Endothelial cell of umbilical vein (primary cell): Measurements from ENCODE around the gene RYR2. TPM values are rescaled to one million over a fixed set of nuclear protein-coding genes. Genes with fewer than 3 reads are reported as not detected.

ENCODE experiments used
- BruUV-seq: library from RNA; stranded (reverse); fragments of 400-500 nt; replicated peaks from 2 replicates; lab custom pipeline; 2021; lab: Mats Ljungman, UMichigan
- CTCF ChIA-PET: fragments of 300-600, 350-600 bp; sonication (Branson Sonifier 250); formaldehyde crosslinking; loops from one replicate; lab custom pipeline; 2021; ENCODE audit warnings: antibody characterized with exemption, inconsistent platforms; lab: Charles Lee
- POLR2A ChIA-PET: fragments of 300-600, 350-600 bp; sonication (Branson Sonifier 250); formaldehyde crosslinking; loops from one replicate; lab custom pipeline; 2021; ENCODE audit warnings: antibody characterized with exemption, inconsistent platforms; lab: Charles Lee
- DNase-seq: peaks from one replicate; pipeline ENCODE4 v3.0.0-alpha.2; 2011; ENCODE audit warnings: low read depth, low spot score
- FAIRE-seq: peaks from 2 replicates; lab custom pipeline; 2011; peaks lifted over from hg19 to GRCh38; lab: Jason Lieb, UNC
- H2AFZ ChIP-seq: 2 replicates; pipeline ENCODE4 v1.6.0; 2012; ENCODE audit warnings: low read depth, low read length, control low read depth, inconsistent platforms
- H3K27ac ChIP-seq: 2 replicates; pipeline ENCODE4 v1.5.1; 2011; ENCODE audit warnings: low read depth, mild to moderate bottlenecking, control low read depth, low read length, moderate library complexity; ENCODE audit not compliant: insufficient read depth
- H3K27me3 ChIP-seq, 2 experiments: 2 replicates each; pipeline versions ENCODE4 v1.6.0 to v1.6.1; 2011; ENCODE audit warnings: low read length in 2 of 2, mixed read lengths in 1 of 2; ENCODE audit not compliant: control insufficient read depth in 2 of 2, insufficient read depth in 2 of 2
- H3K36me3 ChIP-seq, 2 experiments: 2 replicates in 1 of 2; 3 replicates in 1 of 2; pipeline ENCODE4 v1.5.1; 2011; ENCODE audit warnings: low read length in 2 of 2, mild to moderate bottlenecking in 1 of 2, moderate library complexity in 1 of 2; ENCODE audit not compliant: control insufficient read depth in 2 of 2, insufficient read depth in 2 of 2; ENCODE audit errors: extremely low read depth in 1 of 2
- H3K4me1 ChIP-seq: 3 replicates; pipeline ENCODE4 v1.5.1; 2011; ENCODE audit warnings: mild to moderate bottlenecking, low read length; ENCODE audit not compliant: control insufficient read depth, insufficient read depth; ENCODE audit errors: extremely low read depth
- H3K4me2 ChIP-seq: 2 replicates; pipeline ENCODE4 v1.6.1; 2011; ENCODE audit warnings: low read length, control low read depth, mixed read lengths; ENCODE audit not compliant: insufficient read depth
- H3K4me3 ChIP-seq, 3 experiments: fragments of 200-600 bp in 1 of 3; sonication (generic), shearing (Covaris generic) in 1 of 3; replicated peaks in 1 of 3; 2 replicates each; pipeline ENCODE4 v1.5.1; 2011 to 2016; ENCODE audit warnings: control low read depth in 3 of 3, low read length in 3 of 3, mild to moderate bottlenecking in 2 of 3, inconsistent platforms in 1 of 3, low read depth in 1 of 3, moderate library complexity in 1 of 3; ENCODE audit not compliant: insufficient read depth in 1 of 3
- H3K79me2 ChIP-seq: 2 replicates; pipeline ENCODE4 v1.6.0; 2012; ENCODE audit warnings: low read length, inconsistent platforms; ENCODE audit not compliant: control insufficient read depth, insufficient read depth
- H3K9ac ChIP-seq: replicated peaks from 2 replicates; pipeline ENCODE3; 2011; ENCODE audit warnings: low read length, control low read depth; ENCODE audit not compliant: insufficient read depth; ENCODE audit errors: extremely low read depth
- H3K9me1 ChIP-seq: replicated peaks from 3 replicates; pipeline ENCODE4 v1.6.0; 2011; ENCODE audit warnings: mild to moderate bottlenecking, low read length; ENCODE audit not compliant: control insufficient read depth, insufficient read depth; ENCODE audit errors: extremely low read depth
- H3K9me3 ChIP-seq: replicated peaks from 2 replicates; pipeline ENCODE4 v1.5.1; 2012; ENCODE audit warnings: low read length, inconsistent platforms; ENCODE audit not compliant: control insufficient read depth, insufficient read depth
- H4K20me1 ChIP-seq: replicated peaks from 2 replicates; pipeline ENCODE3; 2011; ENCODE audit warnings: mild to moderate bottlenecking, low read length; ENCODE audit not compliant: control insufficient read depth, insufficient read depth; ENCODE audit errors: extremely low read depth
- EZH2 ChIP-seq: IDR thresholded peaks from 2 replicates; pipeline ENCODE4 v1.6.1; 2012; ENCODE audit warnings: borderline replicate concordance, low read depth, mild to moderate bottlenecking, moderate library complexity, low read length, inconsistent platforms; ENCODE audit not compliant: severe bottlenecking
- FOS ChIP-seq: IDR thresholded peaks from 2 replicates; pipeline ENCODE4 v1.6.1; 2011; ENCODE audit warnings: mild to moderate bottlenecking, low read length, moderate library complexity, borderline replicate concordance; ENCODE audit not compliant: insufficient read depth
- GATA2 ChIP-seq: IDR thresholded peaks from 2 replicates; pipeline ENCODE4 v1.7.0; 2011; ENCODE audit warnings: low read depth, mild to moderate bottlenecking, moderate library complexity, mixed read lengths, low read length; ENCODE audit not compliant: insufficient read length, insufficient read depth
- JUN ChIP-seq: IDR thresholded peaks from 2 replicates; pipeline ENCODE4 v1.6.1; 2011; ENCODE audit warnings: borderline replicate concordance, low read depth; ENCODE audit not compliant: insufficient read length, insufficient read depth
- MYC ChIP-seq: IDR thresholded peaks from one replicate; pipeline ENCODE4 v1.6.1; 2011; ENCODE audit warnings: mild to moderate bottlenecking, low read depth, low read length
- POLR2A ChIP-seq: IDR thresholded peaks from 2 replicates; pipeline ENCODE4 v1.6.1; 2012; ENCODE audit warnings: low read depth, mild to moderate bottlenecking, control low read depth, low read length
- POLR2AphosphoS5 ChIP-seq: IDR thresholded peaks from 2 replicates; pipeline ENCODE4 v1.6.1; 2012; ENCODE audit warnings: low read depth, mild to moderate bottlenecking, control low read depth, low read length, moderate library complexity; ENCODE audit not compliant: insufficient read depth
- dilution Hi-C: fragments of 300-500 bp; cut with MboI; formaldehyde crosslinking; loops from one replicate; pipeline ENCODE4 v1.15.0; 2019; ENCODE audit warnings: low sequenced_read_pairs; ENCODE audit not compliant: extremely low pct_ligation_motif_present
- intact Hi-C: fragments of 100-400 bp; cut with micrococcal nuclease; formaldehyde crosslinking; loops from one replicate; pipeline ENCODE4 v1.10.0; 2022
- polyA plus RNA-seq, 4 experiments: library from polyadenylated mRNA; depleted of rRNA in 3 of 4; stranded (reverse) in 3 of 4; unstranded in 1 of 4; fragments of >200 nt; gene quantifications; 2 replicates each; pipeline versions ENCODE4 v1.2.1 to v1.2.3, GENCODE V29; 2011 to 2012; ENCODE audit warnings: missing spikeins in 1 of 4
- total RNA-seq: library from RNA; stranded (reverse); gene quantifications from 2 replicates; pipeline ENCODE4 v1.2.3, GENCODE V29; 2021
- TF ChIP-seq, protein P1 (sequence below), 2 donors: IDR thresholded peaks; 1 replicate in 1 of 2; 2 replicates in 1 of 2; pipeline ENCODE4 v1.5.1; 2011; ENCODE audit warnings: low read length in 2 of 2, mild to moderate bottlenecking in 2 of 2, moderate library complexity in 2 of 2, control low read depth in 1 of 2, inconsistent platforms in 1 of 2, low read depth in 1 of 2; ENCODE audit not compliant: insufficient read depth in 1 of 2; ENCODE audit errors: extremely low read depth in 1 of 2
- TF ChIP-seq, protein P2 (sequence below): IDR thresholded peaks from 2 replicates; pipeline ENCODE4 v1.6.1; 2011; ENCODE audit not compliant: insufficient read depth, insufficient read length

RYR2 gene
- total and polyA plus RNA-seq, 2 donors (not counting 3 experiments of a cell fraction or from before 2014, with no cell fraction given): not detected

DNA sequence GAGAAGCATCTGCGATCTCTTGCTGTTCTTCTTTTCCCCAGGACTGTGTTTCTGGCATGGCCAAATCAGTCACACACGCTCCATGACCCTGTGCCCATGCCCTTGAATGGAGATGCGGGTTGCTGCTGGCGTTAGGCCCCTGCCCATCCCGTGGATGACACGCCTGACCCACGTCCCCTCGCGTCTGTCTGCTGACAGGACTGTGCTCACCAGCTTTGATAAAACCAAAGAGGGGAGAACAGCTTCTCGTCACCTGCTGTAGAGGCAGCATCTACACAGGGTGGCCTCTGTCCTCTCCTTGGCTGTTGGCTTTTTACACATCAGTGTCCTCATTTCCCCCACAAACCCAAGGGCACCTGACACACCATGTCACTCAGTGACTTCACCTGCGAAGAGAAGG, 44.6 kb upstream of the RYR2 start:
- ChIA-PET POLR2A (no interaction called here), CTCF (interaction anchor here (0.7 kb wide), 1 partner anchor 14 kb away, joined by 3 read pairs; no protein-coding TSS in a partner anchor)
- Histone ChIP-seq H3K4me1 (no peaks in the 10 kb centered on the region), H3K27ac (no peak overlapping the region), H3K4me3 (no peak overlapping the region), H2AFZ (no peak overlapping the region), H3K9ac (no peak overlapping the region), H3K9me3 (peaks cover 3% of the 10 kb centered on the region), H4K20me1 (no peaks in the 10 kb centered on the region), H3K9me1 (no peaks in the 10 kb centered on the region), H3K27me3 (no peaks in the 10 kb centered on the region), H3K4me2 (no peak overlapping the region), H3K79me2 (no peaks in the 10 kb centered on the region), H3K36me3 (no peaks in the 10 kb centered on the region)
- no peak for FAIRE-seq
- dilution Hi-C loops: no loop called here
- no TSS peak for BruUV-seq
- TF ChIP-seq POLR2A (no peak), JUN (no peak), EZH2 (no peak), MYC (no peak), POLR2AphosphoS5 (no peak), GATA2 (no peak), FOS (no peak)
- TF ChIP-seq, protein P1, sequence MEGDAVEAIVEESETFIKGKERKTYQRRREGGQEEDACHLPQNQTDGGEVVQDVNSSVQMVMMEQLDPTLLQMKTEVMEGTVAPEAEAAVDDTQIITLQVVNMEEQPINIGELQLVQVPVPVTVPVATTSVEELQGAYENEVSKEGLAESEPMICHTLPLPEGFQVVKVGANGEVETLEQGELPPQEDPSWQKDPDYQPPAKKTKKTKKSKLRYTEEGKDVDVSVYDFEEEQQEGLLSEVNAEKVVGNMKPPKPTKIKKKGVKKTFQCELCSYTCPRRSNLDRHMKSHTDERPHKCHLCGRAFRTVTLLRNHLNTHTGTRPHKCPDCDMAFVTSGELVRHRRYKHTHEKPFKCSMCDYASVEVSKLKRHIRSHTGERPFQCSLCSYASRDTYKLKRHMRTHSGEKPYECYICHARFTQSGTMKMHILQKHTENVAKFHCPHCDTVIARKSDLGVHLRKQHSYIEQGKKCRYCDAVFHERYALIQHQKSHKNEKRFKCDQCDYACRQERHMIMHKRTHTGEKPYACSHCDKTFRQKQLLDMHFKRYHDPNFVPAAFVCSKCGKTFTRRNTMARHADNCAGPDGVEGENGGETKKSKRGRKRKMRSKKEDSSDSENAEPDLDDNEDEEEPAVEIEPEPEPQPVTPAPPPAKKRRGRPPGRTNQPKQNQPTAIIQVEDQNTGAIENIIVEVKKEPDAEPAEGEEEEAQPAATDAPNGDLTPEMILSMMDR (IDR thresholded peaks at IDR 0.05; ENCODE audit: extremely low read depth in 1 of 2, insufficient read depth in 1 of 2, low read depth in 1 of 2, low read length in 2 of 2): no peak
- TF ChIP-seq, protein P2, sequence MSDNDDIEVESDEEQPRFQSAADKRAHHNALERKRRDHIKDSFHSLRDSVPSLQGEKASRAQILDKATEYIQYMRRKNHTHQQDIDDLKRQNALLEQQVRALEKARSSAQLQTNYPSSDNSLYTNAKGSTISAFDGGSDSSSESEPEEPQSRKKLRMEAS: no peak
- intact Hi-C loops: no loop called here
- no peak for DNase-seq
